NB4 (cell line): ENCODE measurements around the gene OSM.
A peak's percentile ranks its signal among the peaks of the same experiment; 100 is the strongest.

Source experiments
- DNase-seq: peaks from one replicate; pipeline ENCODE4 v3.0.0; 2010; ENCODE audit warnings: low read depth
- H3K4me3 ChIP-seq: one replicate; pipeline ENCODE4 v1.5.1; 2011; ENCODE audit warnings: mild to moderate bottlenecking, low read depth, low read length, moderate library complexity
- CTCF ChIP-seq: IDR thresholded peaks from one replicate; pipeline ENCODE4 v1.5.1; 2012; ENCODE audit warnings: low read depth, low read length
- MAX ChIP-seq: IDR thresholded peaks from 2 replicates; pipeline ENCODE4 v1.6.1; 2011; ENCODE audit warnings: low read depth, low read length
- MYC ChIP-seq: IDR thresholded peaks from 2 replicates; pipeline ENCODE4 v1.6.1; 2011; ENCODE audit warnings: low read depth, low read length
- POLR2A ChIP-seq: IDR thresholded peaks from 2 replicates; pipeline ENCODE4 v1.6.1; 2011; ENCODE audit warnings: mild to moderate bottlenecking; ENCODE audit not compliant: insufficient read length; ENCODE audit errors: extremely low read depth

The OSM gene

GRCh38 chr22:30306627-30307011, 40.0 kb upstream of the OSM start:
- no peak overlapping the region for H3K4me3 ChIP-seq
- no peak for DNase-seq
- TF ChIP-seq CTCF (no peak), POLR2A (no peak), MYC (no peak), MAX (no peak)

GRCh38 chr22:30305906-30306626, 39.4 kb upstream of the OSM start:
- no peak for TF ChIP-seq CTCF
- no peak for TF ChIP-seq MYC
- no peak for TF ChIP-seq POLR2A
- DNase-seq = peak; percentile 60
- no peak overlapping the region for H3K4me3 ChIP-seq

GRCh38 chr22:30305519-30305905, 38.9 kb upstream of the OSM start:
- no peak for TF ChIP-seq MYC
- TF ChIP-seq POLR2A = peak; percentile 19
- H3K4me3 ChIP-seq = no peak overlapping the region
- peak; percentile 79 for DNase-seq

GRCh38 chr22:30304495-30305244, 38.0 kb upstream of the OSM start:
- TF ChIP-seq POLR2A (no peak), MYC (no peak), MAX (no peak), CTCF (no peak)
- no peak overlapping the region for H3K4me3 ChIP-seq
- peak; percentile 24 for DNase-seq

GRCh38 chr22:30302810-30303138, 36.1 kb upstream of the OSM start:
- no peak overlapping the region for H3K4me3 ChIP-seq
- TF ChIP-seq MYC (no peak), POLR2A (no peak), MAX (no peak), CTCF (no peak)
- no peak for DNase-seq

GRCh38 chr22:30301995-30302809, 35.6 kb upstream of the OSM start:
- peak; percentile 36; the same call in 1 of the 2 replicates for TF ChIP-seq MYC
- TF ChIP-seq MAX = peak; percentile 32; the same call in 1 of the 2 replicates
- TF ChIP-seq POLR2A = no peak
- no peak for TF ChIP-seq CTCF
- peak; percentile 83 for DNase-seq
- H3K4me3 ChIP-seq = no peak overlapping the region
